Activated CD4-positive, alpha-beta memory T cell treated with anti-CD3 and anti-CD28 coated beads for 36 hours (primary cell): ENCODE measurements around the gene LRBA. TPM values are rescaled to one million over a fixed set of nuclear protein-coding genes. Genes with fewer than 3 reads are reported as not detected.
"Not testable (repeated sequence)": the region's sequence is repeated elsewhere in the genome, so short reads cannot be mapped to it uniquely, and the experiment has no call there.

Experiments
- CTCF ChIA-PET: fragments of 350-600 bp; sonication (Branson Sonifier 250); formaldehyde crosslinking; loops from one replicate; lab custom pipeline; 2021; ENCODE audit warnings: antibody characterized with exemption, inconsistent platforms; lab: Charles Lee
- POLR2A ChIA-PET: fragments of 350-600 bp; sonication (Branson Sonifier 250); formaldehyde crosslinking; loops from one replicate; lab custom pipeline; 2021; ENCODE audit warnings: antibody characterized with exemption; lab: Charles Lee
- DNase-seq: peaks from one replicate; pipeline ENCODE4 v3.0.0-alpha.2; 2020
- H3K27ac Mint-ChIP-seq: one replicate; pipeline ENCODE4 v1.8.0; 2021; ENCODE audit warnings: mixed read lengths
- H3K27me3 Mint-ChIP-seq: one replicate; pipeline ENCODE4 v1.8.0; 2021; ENCODE audit warnings: mixed read lengths
- H3K36me3 Mint-ChIP-seq: one replicate; pipeline ENCODE4 v1.8.0; 2021; ENCODE audit warnings: mixed read lengths
- H3K4me1 Mint-ChIP-seq: one replicate; pipeline ENCODE4 v1.8.0; 2021; ENCODE audit warnings: low read depth, mixed read lengths
- H3K4me3 Mint-ChIP-seq: one replicate; pipeline ENCODE4 v1.8.0; 2021; ENCODE audit warnings: mild to moderate bottlenecking, mixed read lengths
- H3K9me3 Mint-ChIP-seq: one replicate; pipeline ENCODE4 v1.8.0; 2021; ENCODE audit warnings: mixed read lengths
- intact Hi-C: fragments of 100-400 bp; cut with micrococcal nuclease; formaldehyde crosslinking; loops from one replicate; pipeline ENCODE4 v1.15.1; 2023
- total RNA-seq, 2 experiments: library from RNA; stranded (reverse); gene quantifications; one replicate each; pipeline ENCODE4 v1.2.3, GENCODE V29; 2021

The LRBA gene
- total RNA-seq, 2 experiments from 2014 or later = 62.4 to 63.7 TPM

DNA sequence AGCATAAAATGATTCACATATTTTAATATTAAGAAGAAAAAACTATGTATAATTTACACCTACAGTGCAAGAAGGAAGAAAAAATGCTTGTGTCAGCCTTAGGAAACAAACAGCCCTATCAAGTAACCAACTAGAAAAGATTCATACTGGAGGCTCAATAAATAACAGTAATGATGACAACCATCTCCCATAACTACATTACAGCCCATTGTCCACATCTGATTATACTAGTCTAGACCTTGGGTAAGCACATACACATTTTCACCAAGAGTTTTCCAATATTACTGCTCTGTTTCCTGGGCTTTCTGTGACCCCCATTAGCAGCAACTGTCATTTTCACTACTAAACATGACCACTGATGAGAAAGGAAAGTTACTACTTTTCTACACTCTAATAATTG, 263.4 kb downstream of the LRBA start:
- Mint-ChIP-seq H3K9me3 (no peaks in the 10 kb centered on the region), H3K4me3 (no peak overlapping the region), H3K27me3 (no peaks in the 10 kb centered on the region), H3K4me1 (no peaks in the 10 kb centered on the region), H3K36me3 (peaks cover 13% of the 10 kb centered on the region), H3K27ac (no peak overlapping the region)
- intact Hi-C loops = no loop called here
- ChIA-PET POLR2A (no interaction called here), CTCF (no interaction called here)
- DNase-seq = no peak

DNA sequence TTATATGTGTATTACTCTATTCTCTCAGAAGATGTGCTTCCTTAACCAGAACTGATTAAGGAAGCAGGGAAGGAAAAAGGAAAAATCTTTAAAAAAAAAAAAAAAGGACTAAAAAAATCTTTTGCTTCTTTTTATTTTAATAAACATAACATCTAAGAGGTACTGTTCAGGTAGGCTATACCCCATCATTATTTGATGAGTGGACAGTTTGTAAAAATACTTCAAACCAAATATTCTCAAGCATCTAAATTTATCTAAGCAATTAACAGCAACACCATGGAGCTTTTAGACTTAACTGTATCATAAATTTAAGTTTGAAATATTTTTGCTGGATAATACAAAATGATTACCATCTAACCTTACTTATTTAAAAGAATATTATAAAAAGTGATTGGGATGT, 264.3 kb downstream of the LRBA start:
- Mint-ChIP-seq H3K4me1 (no peaks in the 10 kb centered on the region), H3K27ac (no peak overlapping the region), H3K9me3 (no peaks in the 10 kb centered on the region), H3K27me3 (no peaks in the 10 kb centered on the region), H3K36me3 (peaks cover 15% of the 10 kb centered on the region), H3K4me3 (no peak overlapping the region)
- POLR2A ChIA-PET = no interaction called here
- DNase-seq = no peak
- CTCF ChIA-PET = no interaction called here
- intact Hi-C loops = no loop called here

DNA sequence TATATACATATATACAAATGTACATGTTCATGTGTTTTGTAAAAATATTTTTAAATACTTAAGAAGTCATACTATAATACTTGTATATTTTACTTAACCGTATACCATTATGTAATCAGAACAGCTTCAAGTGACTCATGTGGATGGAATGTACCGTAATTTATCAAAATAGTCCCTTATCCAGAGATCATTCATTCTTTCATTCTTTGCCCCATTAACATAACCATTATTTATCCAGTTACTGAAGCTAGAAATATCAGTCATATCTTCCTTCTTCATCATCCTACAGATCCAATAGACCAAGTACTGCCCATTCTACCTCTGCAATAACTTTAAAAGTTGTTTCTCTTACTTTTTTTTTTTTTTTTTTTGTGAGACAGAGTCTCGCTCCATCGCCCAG, 268.9 kb downstream of the LRBA start:
- CTCF ChIA-PET = no interaction called here
- intact Hi-C loops = no loop called here
- no peaks in the 10 kb centered on the region for H3K27me3 Mint-ChIP-seq
- H3K4me1 Mint-ChIP-seq = no peaks in the 10 kb centered on the region
- no peak for DNase-seq
- no peaks in the 10 kb centered on the region for H3K9me3 Mint-ChIP-seq
- POLR2A ChIA-PET = no interaction called here
- no peak overlapping the region for H3K27ac Mint-ChIP-seq
- peaks cover 13% of the 10 kb centered on the region for H3K36me3 Mint-ChIP-seq
- H3K4me3 Mint-ChIP-seq = no peak overlapping the region

DNA sequence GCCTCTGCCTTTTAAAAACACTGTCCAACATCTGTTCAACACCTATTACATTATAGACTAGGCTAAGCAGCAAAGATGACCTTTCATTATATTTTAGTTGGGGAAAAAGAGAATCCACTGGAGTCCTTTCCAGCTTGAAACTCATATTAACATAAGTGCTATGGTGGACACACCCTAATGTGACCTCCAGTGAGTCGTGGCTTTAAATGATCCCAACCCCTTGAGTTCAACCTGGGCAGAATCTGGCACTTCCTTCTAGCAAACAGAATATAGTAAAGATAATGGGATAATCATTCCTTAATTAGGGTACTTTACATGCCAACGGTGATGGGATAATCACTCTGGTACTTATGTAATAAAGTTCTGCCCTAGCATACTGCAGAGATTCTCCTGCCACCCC, 270.5 kb downstream of the LRBA start:
- DNase-seq = no peak
- Mint-ChIP-seq H3K4me1 (no peaks in the 10 kb centered on the region), H3K27ac (no peak overlapping the region), H3K4me3 (no peak overlapping the region), H3K9me3 (peaks cover 5% of the 10 kb centered on the region), H3K27me3 (no peaks in the 10 kb centered on the region), H3K36me3 (peaks cover 16% of the 10 kb centered on the region)
- ChIA-PET POLR2A (no interaction called here), CTCF (interaction anchor here (1.4 kb wide), 1 partner anchor 122 kb away, joined by 4 read pairs; no protein-coding TSS in a partner anchor)
- intact Hi-C loops = no loop called here

DNA sequence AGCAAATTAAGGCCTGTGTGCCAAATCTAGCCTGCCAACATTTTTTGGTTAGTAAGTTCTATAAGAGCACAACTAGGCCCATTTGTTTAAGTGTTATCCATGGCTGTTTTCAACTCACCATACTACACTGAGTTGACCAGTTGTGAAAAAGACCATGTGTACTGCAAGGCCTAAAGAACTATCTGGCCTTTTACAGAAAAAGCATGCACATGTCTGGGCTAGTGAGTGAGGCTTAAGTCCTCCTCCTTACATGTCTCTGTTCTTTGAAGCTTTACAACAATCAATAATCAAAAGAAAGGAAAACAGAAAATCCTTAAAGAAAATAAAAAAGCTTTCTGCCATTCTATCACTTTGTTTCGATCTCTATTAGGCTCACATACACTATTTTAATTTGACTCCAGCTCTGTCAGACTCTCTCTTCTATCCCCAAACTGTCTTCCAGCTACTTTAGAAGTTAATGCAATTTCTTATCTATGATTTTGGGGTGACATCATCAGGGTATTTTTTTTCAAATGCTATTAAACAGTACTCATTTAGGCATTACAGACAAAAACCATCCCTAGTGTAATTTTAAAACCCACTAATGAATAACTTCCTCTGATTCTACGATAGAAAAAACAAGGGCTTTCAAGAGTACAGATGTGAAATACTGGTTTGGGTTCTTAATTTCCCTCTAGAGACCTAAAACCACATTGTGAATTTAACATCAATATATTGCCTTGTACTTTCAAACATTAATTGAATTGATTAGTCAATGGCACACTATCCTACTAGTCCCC, 271.3 kb downstream of the LRBA start:
- no peak overlapping the region for H3K27ac Mint-ChIP-seq
- ChIA-PET CTCF (interaction anchor here (0.6 to 1.4 kb wide), 2 partner anchors 123 to 974 kb away, joined by 4 to 5 read pairs; no protein-coding TSS in a partner anchor), POLR2A (no interaction called here)
- peaks cover 5% of the 10 kb centered on the region for H3K9me3 Mint-ChIP-seq
- no peak overlapping the region for H3K4me3 Mint-ChIP-seq
- H3K27me3 Mint-ChIP-seq = no peaks in the 10 kb centered on the region
- peaks cover 16% of the 10 kb centered on the region for H3K36me3 Mint-ChIP-seq
- DNase-seq = no peak
- H3K4me1 Mint-ChIP-seq = no peaks in the 10 kb centered on the region
- intact Hi-C loops = no loop called here

DNA sequence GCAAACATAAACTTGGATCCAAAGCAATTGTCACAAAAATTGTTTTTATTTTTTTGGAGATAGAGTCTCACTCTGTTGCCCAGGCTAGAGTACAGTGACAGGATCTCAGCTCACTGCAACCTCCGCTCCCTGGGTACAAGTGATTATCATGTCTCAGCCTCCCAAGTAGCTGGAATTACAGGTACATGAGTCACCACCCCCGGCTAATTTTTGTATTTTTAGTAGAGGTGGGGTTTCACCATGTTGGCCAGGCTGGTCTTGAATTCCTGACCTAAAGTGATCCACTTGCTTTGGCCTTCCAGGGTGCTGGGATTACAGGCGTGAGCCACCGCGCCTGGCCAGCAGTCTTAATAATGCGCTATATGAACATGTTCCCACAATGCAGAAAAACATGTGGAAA, 272.2 kb downstream of the LRBA start:
- POLR2A ChIA-PET, H3K4me1 Mint-ChIP-seq, intact Hi-C loops, H3K9me3 Mint-ChIP-seq, CTCF ChIA-PET, DNase-seq, H3K27ac Mint-ChIP-seq, H3K27me3 Mint-ChIP-seq, H3K4me3 Mint-ChIP-seq: not testable (repeated sequence)
- peaks cover 15% of the 10 kb centered on the region for H3K36me3 Mint-ChIP-seq

DNA sequence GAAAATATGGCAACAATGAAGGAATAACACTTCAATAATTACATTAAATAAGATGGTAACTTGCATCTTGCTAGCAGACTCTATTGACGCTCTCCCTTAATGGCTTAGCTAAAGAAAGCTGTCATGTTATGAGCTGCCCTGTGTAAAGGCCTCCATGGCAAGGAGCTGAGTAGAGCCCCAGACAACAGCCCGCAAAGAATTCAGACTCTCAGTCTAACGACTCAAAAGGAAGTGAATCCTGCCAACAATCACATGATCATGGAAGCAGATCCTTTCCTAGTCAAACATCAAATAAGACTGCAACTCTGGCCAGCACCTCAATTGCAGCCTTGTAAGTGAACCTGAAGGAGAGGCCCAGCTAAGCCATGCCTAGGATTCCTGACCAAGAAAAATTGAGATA, 275.5 kb downstream of the LRBA start:
- intact Hi-C loops = no loop called here
- POLR2A ChIA-PET = no interaction called here
- Mint-ChIP-seq H3K27ac (no peak overlapping the region), H3K4me1 (no peaks in the 10 kb centered on the region), H3K9me3 (peaks cover 5% of the 10 kb centered on the region), H3K4me3 (no peak overlapping the region), H3K27me3 (no peaks in the 10 kb centered on the region), H3K36me3 (peaks cover 9% of the 10 kb centered on the region)
- no peak for DNase-seq
- CTCF ChIA-PET = interaction anchor here (1.0 kb wide), 1 partner anchor 128 kb away, joined by 3 read pairs; no protein-coding TSS in a partner anchor

DNA sequence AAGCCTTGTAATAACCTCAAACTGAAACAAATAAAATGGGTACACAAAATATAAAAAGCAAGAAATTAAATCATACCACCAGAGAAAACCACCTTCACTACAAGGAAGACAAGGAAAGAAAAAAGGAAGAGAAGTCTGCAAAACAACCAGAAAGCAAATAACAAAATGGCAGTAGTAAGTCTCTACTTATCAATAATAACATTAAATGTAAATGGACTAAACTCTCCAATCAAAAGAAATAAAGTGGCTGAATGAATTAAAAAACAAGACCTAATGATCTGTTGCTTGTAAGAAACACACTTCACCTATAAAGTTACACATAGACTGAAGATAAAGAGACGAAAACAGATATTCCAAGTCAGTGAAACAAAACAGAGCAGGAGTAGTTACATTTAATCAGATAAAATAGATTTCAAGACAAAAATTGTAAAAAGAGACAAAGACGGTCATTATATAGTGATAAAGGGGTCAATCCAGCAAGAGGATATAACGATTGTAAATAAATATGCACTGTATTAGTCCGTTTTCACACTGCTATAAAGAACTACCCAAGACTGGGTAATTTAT, 289.0 kb downstream of the LRBA start:
- ChIA-PET CTCF (no interaction called here), POLR2A (no interaction called here)
- intact Hi-C loops = no loop called here
- H3K27me3 Mint-ChIP-seq = no peaks in the 10 kb centered on the region
- DNase-seq = no peak
- no peak overlapping the region for H3K4me3 Mint-ChIP-seq
- H3K36me3 Mint-ChIP-seq = peaks cover 56% of the 10 kb centered on the region
- no peaks in the 10 kb centered on the region for H3K4me1 Mint-ChIP-seq
- no peak overlapping the region for H3K27ac Mint-ChIP-seq
- peaks cover 12% of the 10 kb centered on the region for H3K9me3 Mint-ChIP-seq

DNA sequence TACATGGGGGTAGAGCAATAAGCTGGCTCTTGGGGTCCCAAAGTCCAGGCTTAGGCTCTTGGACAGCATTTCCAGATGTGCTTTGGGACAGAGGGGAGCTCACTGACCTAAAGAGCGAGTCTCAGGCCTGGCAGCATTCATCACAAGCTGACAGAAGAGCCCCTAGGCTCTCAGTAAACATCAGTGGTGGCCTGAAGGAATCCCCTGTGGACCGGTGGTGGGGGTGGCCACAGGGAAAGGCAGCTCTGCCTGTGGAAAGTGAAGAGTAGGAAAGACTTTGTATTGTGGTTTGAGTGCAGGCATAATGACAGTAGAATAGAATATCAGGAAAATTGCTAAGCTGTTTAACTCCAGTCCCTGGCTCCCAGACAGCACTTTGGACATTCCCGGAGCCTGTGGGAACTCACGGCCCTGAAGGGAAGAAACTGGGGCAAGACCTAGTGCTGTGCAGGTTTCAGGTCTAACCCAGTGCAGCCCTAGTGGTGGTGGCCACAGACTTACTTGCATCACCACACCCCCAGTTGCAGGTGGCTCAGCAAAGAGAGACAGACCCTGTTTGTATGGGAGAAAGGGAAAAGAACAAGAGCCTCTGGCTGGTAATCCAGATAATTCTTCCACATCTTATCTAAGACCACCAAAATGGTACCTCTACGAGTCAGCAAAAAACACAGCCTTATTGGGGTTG, 291.2 kb downstream of the LRBA start:
- peaks cover 12% of the 10 kb centered on the region for H3K9me3 Mint-ChIP-seq
- CTCF ChIA-PET = interaction anchor here (1.0 kb wide), 1 partner anchor 10 kb away, joined by 3 read pairs; no protein-coding TSS in a partner anchor
- intact Hi-C loops = no loop called here
- POLR2A ChIA-PET = interaction anchor here (0.7 kb wide), 1 partner anchor 11 kb away, joined by 3 read pairs; no protein-coding TSS in a partner anchor
- no peak for DNase-seq
- H3K4me3 Mint-ChIP-seq = no peak overlapping the region
- no peak overlapping the region for H3K27ac Mint-ChIP-seq
- H3K4me1 Mint-ChIP-seq = no peaks in the 10 kb centered on the region
- H3K36me3 Mint-ChIP-seq = peaks cover 42% of the 10 kb centered on the region
- H3K27me3 Mint-ChIP-seq = no peaks in the 10 kb centered on the region

DNA sequence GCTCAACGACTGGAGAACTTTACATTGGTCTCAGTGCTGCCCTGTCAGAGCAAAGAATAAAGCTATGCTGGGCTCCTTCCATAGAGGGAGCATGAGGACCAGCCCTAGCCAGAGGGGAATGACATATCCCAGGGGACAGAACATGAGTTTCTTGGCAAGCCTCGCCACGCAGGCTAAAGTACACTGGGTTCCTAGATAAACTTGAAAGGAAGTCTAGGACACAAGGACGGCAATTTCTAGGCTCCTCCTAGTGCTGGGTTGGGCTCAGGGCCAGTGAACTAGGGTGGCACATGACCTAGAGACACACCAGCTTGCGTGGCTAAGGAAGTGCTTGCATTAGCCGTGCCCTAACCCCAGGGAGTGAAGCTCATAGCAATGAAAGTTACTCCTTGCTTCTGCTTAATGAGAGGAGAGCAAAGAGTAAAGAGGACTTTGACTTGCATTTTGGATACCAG, 292.1 kb downstream of the LRBA start:
- Mint-ChIP-seq H3K4me3 (no peak overlapping the region), H3K4me1 (no peaks in the 10 kb centered on the region), H3K27ac (no peak overlapping the region), H3K27me3 (no peaks in the 10 kb centered on the region), H3K9me3 (peaks cover 12% of the 10 kb centered on the region), H3K36me3 (peaks cover 34% of the 10 kb centered on the region)
- ChIA-PET CTCF (no interaction called here), POLR2A (interaction anchor here (0.7 kb wide), 1 partner anchor 12 kb away, joined by 3 read pairs; no protein-coding TSS in a partner anchor)
- DNase-seq = no peak
- intact Hi-C loops = no loop called here

DNA sequence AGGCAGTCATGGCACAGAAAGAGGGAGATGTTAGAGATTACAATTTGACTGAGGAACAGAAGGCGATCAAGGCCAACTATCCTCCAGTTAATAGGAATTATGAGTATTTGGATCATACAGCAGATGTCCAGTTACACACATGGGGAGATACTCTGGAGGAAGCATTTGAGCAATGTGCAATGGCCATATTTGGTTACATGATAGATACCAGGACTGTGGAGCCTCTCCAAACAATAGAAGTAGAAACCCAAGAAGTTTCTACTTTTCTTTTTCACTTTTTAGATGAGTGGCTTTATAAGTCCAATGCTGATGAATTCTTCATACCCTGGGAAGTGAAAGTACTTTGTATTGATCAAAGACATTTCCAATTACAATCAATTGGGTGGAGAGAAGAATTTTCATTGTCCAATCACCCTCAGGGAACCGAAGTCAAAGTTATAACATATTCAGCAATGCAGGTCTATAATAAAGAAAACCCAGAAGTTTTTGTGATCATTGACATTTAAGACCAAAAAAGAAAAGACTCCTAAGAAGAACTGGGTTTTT, 294.0 kb downstream of the LRBA start:
- H3K27ac Mint-ChIP-seq = no peak overlapping the region
- CTCF ChIA-PET = no interaction called here

DNA sequence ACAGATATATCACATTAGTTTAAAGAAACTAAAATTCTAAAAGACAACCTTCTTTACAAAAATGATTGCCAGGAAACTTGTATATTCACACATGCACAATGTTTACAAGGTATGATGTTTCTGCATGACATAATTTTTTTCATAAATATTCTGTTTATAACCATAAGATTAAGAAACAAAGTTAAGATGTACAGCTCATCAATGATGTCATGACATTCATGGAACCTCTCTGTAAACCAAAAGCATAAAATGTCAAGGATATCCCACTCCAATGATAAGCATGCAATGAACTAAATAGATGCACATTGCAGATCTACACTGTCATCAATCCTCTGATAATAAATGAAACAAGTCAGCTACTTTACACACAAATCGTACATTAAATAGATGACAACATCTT, 297.1 kb downstream of the LRBA start:
- Mint-ChIP-seq H3K4me1 (no peaks in the 10 kb centered on the region), H3K27me3 (no peaks in the 10 kb centered on the region), H3K36me3 (peaks cover 9% of the 10 kb centered on the region), H3K27ac (no peak overlapping the region), H3K4me3 (no peak overlapping the region), H3K9me3 (no peaks in the 10 kb centered on the region)
- DNase-seq = no peak
- ChIA-PET CTCF (interaction anchor here (0.6 to 1.3 kb wide), 2 partner anchors 27 to 149 kb away, joined by 3 read pairs; no protein-coding TSS in a partner anchor), POLR2A (no interaction called here)
- intact Hi-C loops = no loop called here

More for the DNA sequence above, 294.0 kb downstream of the LRBA start:
- Mint-ChIP-seq H3K27me3 (no peaks in the 10 kb centered on the region), H3K9me3 (peaks cover 4% of the 10 kb centered on the region), H3K36me3 (peaks cover 19% of the 10 kb centered on the region), H3K4me1 (no peaks in the 10 kb centered on the region), H3K4me3 (no peak overlapping the region)
- intact Hi-C loops = no loop called here
- POLR2A ChIA-PET = no interaction called here
- DNase-seq = no peak
